ENCODE data around the gene IPP.

DNA sequence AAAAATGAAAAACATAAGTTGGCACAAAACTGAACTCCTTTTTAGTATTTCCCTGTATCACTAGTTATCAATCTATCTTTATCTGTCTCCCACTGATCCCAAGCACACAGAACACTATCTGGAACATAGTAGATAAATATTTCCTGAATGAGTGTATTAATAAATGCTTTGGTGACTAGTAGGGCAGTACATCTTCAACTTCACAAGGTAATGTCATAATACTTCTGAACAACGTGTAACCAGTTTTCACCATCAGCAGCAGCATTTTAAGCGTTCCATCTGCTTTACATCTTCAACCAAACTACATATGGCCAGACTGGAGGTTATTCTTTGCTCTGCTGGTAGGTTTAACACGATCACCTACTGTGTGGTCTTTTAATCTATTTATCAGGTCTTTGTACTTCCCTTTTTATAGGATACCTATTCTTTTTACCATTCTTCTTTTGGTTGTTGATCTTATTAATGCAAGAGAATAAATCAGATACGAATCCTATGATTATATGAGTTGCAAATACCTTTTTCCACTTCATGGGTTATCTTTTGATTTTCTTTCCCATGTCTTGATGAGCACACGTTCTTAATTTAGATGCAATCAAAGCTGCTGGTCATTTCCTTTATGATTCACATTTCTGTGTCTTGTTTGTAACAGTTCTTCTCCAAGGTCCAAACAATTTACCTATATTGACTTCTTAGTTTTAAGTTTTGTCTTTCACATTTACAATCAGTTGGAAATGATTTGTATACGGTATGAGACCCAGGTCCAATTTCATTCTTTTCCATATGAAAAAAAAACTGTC is 80.4 kb downstream of the IPP start:
- TF ChIP-seq ZNF302 (tag by site-specific recombination; IDR thresholded peaks at IDR 0.05; ENCODE audit: low read depth) (no peak), ZNF324 (tag by site-specific recombination; IDR thresholded peaks at IDR 0.05) (no peak), ZNF707 (tag by site-specific recombination; IDR thresholded peaks at IDR 0.05) (no peak), CTCF (tag by site-specific recombination; IDR thresholded peaks at IDR 0.05) (no peak), HOXA7 (CRISPR knock-in tag; IDR thresholded peaks at IDR 0.05; ENCODE audit: borderline replicate concordance) (no peak), ZNF768 (tag by site-specific recombination; IDR thresholded peaks at IDR 0.05) (no peak), ZBTB20 (tag by site-specific recombination; IDR thresholded peaks at IDR 0.05) (no peak), ZBTB7A (tag by site-specific recombination; IDR thresholded peaks at IDR 0.05; ENCODE audit: low read depth) (no peak), ZNF175 (tag by site-specific recombination; IDR thresholded peaks at IDR 0.05) (no peak), YY1 (tag by site-specific recombination; IDR thresholded peaks at IDR 0.05) (no peak), REPIN1 (tag by site-specific recombination; IDR thresholded peaks at IDR 0.05; ENCODE audit: low read depth) (no peak)
- TF ChIP-seq, protein P1, sequence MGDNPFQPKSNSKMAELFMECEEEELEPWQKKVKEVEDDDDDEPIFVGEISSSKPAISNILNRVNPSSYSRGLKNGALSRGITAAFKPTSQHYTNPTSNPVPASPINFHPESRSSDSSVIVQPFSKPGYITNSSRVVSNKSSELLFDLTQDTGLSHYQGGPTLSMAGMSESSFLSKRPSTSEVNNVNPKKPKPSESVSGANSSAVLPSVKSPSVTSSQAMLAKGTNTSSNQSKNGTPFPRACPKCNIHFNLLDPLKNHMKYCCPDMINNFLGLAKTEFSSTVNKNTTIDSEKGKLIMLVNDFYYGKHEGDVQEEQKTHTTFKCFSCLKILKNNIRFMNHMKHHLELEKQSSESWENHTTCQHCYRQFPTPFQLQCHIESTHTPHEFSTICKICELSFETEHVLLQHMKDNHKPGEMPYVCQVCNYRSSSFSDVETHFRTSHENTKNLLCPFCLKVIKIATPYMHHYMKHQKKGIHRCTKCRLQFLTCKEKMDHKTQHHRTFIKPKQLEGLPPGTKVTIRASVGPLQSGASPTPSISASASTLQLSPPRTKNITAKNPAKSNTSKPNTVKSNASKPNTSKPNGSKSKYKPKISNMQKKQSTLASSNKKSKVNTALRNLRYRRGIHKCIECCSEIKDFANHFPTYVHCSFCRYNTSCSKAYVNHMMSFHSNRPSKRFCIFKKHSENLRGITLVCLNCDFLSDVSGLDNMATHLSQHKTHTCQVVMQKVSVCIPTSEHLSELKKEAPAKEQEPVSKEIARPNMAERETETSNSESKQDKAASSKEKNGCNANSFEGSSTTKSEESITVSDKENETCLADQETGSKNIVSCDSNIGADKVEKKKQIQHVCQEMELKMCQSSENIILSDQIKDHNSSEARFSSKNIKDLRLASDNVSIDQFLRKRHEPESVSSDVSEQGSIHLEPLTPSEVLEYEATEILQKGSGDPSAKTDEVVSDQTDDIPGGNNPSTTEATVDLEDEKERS (tag by site-specific recombination; IDR thresholded peaks at IDR 0.05), result no peak
- TF ChIP-seq, protein P2, sequence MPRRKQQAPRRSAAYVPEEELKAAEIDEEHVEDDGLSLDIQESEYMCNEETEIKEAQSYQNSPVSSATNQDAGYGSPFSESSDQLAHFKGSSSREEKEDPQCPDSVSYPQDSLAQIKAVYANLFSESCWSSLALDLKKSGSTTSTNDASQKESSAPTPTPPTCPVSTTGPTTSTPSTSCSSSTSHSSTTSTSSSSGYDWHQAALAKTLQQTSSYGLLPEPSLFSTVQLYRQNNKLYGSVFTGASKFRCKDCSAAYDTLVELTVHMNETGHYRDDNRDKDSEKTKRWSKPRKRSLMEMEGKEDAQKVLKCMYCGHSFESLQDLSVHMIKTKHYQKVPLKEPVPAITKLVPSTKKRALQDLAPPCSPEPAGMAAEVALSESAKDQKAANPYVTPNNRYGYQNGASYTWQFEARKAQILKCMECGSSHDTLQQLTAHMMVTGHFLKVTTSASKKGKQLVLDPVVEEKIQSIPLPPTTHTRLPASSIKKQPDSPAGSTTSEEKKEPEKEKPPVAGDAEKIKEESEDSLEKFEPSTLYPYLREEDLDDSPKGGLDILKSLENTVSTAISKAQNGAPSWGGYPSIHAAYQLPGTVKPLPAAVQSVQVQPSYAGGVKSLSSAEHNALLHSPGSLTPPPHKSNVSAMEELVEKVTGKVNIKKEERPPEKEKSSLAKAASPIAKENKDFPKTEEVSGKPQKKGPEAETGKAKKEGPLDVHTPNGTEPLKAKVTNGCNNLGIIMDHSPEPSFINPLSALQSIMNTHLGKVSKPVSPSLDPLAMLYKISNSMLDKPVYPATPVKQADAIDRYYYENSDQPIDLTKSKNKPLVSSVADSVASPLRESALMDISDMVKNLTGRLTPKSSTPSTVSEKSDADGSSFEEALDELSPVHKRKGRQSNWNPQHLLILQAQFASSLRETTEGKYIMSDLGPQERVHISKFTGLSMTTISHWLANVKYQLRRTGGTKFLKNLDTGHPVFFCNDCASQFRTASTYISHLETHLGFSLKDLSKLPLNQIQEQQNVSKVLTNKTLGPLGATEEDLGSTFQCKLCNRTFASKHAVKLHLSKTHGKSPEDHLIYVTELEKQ (tag by site-specific recombination; IDR thresholded peaks at IDR 0.05; ENCODE audit: borderline replicate concordance), result no peak

All from HEK293 (cell line).